LNCaP clone FGC (cell line): ENCODE results near the gene RASAL1.
A peak's percentile ranks its signal among the peaks of the same experiment; 100 is the strongest.

Experiments
- DNase-seq: peaks from one replicate; pipeline ENCODE4 v3.0.0-alpha.2; 2011; ENCODE audit warnings: low read depth
- H3K4me3 ChIP-seq: 2 replicates; pipeline ENCODE4 v1.5.1; 2011; ENCODE audit warnings: mild to moderate bottlenecking, low read depth, low read length, control low read depth
- CTCF ChIP-seq: IDR thresholded peaks from 2 replicates; pipeline ENCODE4 v1.5.1; 2012; ENCODE audit warnings: mild to moderate bottlenecking; ENCODE audit not compliant: control insufficient read depth, insufficient read depth; ENCODE audit errors: extremely low read depth

The RASAL1 gene

DNA sequence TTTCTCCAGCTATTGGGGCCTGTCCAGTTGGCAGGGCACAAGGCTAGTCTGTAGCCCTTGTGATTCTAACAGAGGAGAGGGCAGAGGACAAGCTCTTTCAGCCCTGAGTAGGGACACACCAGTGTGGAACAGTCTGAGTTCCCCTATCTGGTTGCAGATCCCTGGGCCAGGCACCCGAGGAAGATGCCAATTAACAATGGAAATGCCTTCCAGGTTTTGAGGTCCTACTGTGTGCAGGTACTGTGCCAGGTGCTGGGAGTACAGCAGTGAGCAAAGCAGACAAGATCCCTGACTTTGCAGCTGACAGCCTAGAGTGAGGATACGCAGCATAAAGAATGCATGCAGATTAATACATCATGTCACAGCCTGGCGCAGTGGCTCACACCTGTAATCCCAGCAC is 62.0 kb downstream of the RASAL1 start:
- DNase-seq, result no peak
- no peak for TF ChIP-seq CTCF
- H3K4me3 ChIP-seq, result no peak overlapping the region

DNA sequence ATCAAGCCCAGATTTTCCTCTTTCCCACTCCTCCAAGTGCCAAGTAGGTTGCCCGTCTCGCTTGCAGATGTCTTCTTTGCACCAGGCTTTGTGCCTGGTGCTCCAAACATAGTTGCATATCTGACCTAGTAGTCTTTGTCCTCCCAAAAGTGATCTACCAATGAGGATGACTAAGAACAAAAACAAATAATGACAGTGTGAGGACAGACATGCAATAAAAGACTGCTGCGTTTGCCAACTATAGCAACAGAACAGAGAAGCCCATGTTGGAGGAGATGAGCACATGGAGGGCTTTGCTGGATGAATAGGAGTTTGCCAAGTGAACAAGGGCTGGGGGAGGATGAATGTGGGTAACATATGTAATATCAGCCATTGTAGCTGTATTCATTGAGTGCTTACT is 63.4 kb downstream of the RASAL1 start:
- H3K4me3 ChIP-seq, result no peak overlapping the region
- no peak for TF ChIP-seq CTCF

GRCh38 chr12:113071135-113072112 is 64.1 kb downstream of the RASAL1 start:
- no peak for TF ChIP-seq CTCF
- no peak for DNase-seq
- no peak overlapping the region for H3K4me3 ChIP-seq

More for the DNA sequence above, 63.4 kb downstream of the RASAL1 start:
- peak; percentile 17 for DNase-seq

DNA sequence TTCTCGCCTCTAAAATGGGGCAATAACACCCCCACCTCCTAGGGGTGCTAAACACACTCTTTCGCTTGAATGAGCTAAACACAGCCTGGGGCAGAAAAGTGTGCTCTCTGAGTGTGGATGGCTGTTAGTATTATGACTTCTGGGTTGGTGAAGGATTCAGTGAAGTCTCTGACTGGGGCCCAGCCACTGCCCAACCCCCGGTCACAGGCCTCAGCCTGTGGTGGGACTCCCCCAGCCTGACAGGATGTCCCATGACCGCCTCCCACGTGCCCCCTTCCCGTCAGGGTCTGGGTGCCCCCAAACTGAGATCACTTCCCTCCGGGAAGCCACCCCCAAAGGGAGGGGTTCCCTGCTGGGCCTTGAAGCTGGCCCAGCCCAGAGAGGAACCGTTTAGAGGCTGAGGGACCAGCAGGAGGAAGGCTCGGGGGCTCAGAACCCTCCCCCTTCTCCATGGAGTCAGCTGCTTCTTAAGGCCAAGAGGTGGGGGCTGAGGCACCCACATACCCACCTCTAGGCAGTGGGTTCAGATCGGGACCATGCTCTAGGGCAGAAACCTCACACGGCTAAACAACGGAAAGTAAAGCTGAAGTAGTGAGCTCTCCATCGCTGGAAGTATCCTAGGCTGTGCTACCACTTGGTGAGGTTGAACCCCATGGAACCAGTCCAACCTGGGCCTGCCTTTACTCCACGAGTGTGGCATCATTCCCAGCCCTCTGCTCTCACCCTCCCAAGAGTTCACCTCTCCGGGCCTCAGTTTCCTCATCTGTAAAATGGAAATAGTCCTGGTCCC is 65.2 kb downstream of the RASAL1 start:
- DNase-seq, result no peak
- TF ChIP-seq CTCF, result no peak
- H3K4me3 ChIP-seq, result no peak overlapping the region

GRCh38 chr12:113069751-113070116 is 65.8 kb downstream of the RASAL1 start:
- no peak for DNase-seq
- TF ChIP-seq CTCF, result no peak
- no peak overlapping the region for H3K4me3 ChIP-seq

DNA sequence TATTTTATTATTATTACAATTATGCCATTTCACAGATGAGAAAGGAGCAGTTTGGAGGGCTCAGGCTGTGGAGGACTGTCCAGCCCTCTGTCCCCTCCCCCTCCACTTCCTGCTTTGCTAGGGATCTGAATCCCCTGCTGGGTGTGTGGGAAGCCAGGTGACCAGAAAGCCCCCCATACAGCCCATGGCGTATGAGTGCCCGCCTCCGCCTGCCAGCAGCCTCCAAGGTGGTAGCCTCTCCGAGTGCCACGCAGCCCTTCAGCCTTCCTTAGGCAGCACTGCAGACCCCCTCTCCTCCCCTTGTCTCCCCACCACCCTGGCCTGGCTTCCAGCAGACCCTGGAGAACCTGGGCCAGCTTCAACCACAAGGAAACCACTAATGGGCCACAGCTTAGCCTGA is 66.4 kb downstream of the RASAL1 start:
- DNase-seq, result no peak
- no peak overlapping the region for H3K4me3 ChIP-seq
- no peak for TF ChIP-seq CTCF
